GM21360 (cell line): ENCODE results near the gene KCTD2.
"Not testable (repeated sequence)": the region's sequence is repeated elsewhere in the genome, so short reads cannot be mapped to it uniquely, and the experiment has no call there.

Source experiments
- ATAC-seq: cut with Tn5 transposase; IDR thresholded peaks from one replicate; pipeline ENCODE4 v1.9.1; 2021; ENCODE audit warnings: mild to moderate bottlenecking, moderate library complexity; ENCODE audit not compliant: unreplicated experiment

The KCTD2 gene

GRCh38 chr17:75019710-75020109 is 27.3 kb upstream of the KCTD2 start:
- ATAC-seq = no peak

GRCh38 chr17:75020331-75021110 is 26.5 kb upstream of the KCTD2 start:
- no peak for ATAC-seq

- ATAC-seq = no peak
Measured at GRCh38 chr17:75024686-75025397, 22.2 kb upstream of the KCTD2 start.

- not testable (repeated sequence) for ATAC-seq
Measured at GRCh38 chr17:75025398-75025734, 21.7 kb upstream of the KCTD2 start.

- ATAC-seq = not testable (repeated sequence)
Measured at GRCh38 chr17:75026650-75027049, 20.4 kb upstream of the KCTD2 start.

GRCh38 chr17:75030161-75030560 is 16.9 kb upstream of the KCTD2 start:
- ATAC-seq = no peak

GRCh38 chr17:75031972-75032719 is 14.9 kb upstream of the KCTD2 start:
- no peak for ATAC-seq

- no peak for ATAC-seq
Measured at GRCh38 chr17:75032720-75033280, 14.2 kb upstream of the KCTD2 start.

- peak; percentile 34 for ATAC-seq
Measured at GRCh38 chr17:75033346-75034235, 13.4 kb upstream of the KCTD2 start.

- peak; percentile 57 for ATAC-seq
Measured at GRCh38 chr17:75034236-75034908, 12.7 kb upstream of the KCTD2 start.

GRCh38 chr17:75036643-75037268 is 10.3 kb upstream of the KCTD2 start:
- no peak for ATAC-seq

- ATAC-seq = no peak
Measured at GRCh38 chr17:75039238-75039637, 7.8 kb upstream of the KCTD2 start.

GRCh38 chr17:75041656-75042280 is 5.3 kb upstream of the KCTD2 start:
- ATAC-seq = no peak

GRCh38 chr17:75043789-75044188 is 3.2 kb upstream of the KCTD2 start:
- not testable (repeated sequence) for ATAC-seq

GRCh38 chr17:75044716-75045115 is 2.3 kb upstream of the KCTD2 start:
- no peak for ATAC-seq

GRCh38 chr17:75045946-75046406 is 1.0 kb upstream of the KCTD2 start:
- not testable (repeated sequence) for ATAC-seq

- peak; percentile 12 for ATAC-seq
Measured at GRCh38 chr17:75047398-75048098, 523 bp downstream of the KCTD2 start.

GRCh38 chr17:75048249-75048878 is 1.3 kb downstream of the KCTD2 start:
- ATAC-seq = no peak
